Endothelial cell of umbilical vein (primary cell): ENCODE measurements around the gene IPO11. TPM values are rescaled to one million over a fixed set of nuclear protein-coding genes. Genes with fewer than 3 reads are reported as not detected.

Experiments
- BruUV-seq: library from RNA; stranded (reverse); fragments of 400-500 nt; replicated peaks from 2 replicates; lab custom pipeline; 2021; lab: Mats Ljungman, UMichigan
- CTCF ChIA-PET: fragments of 300-600, 350-600 bp; sonication (Branson Sonifier 250); formaldehyde crosslinking; loops from one replicate; lab custom pipeline; 2021; ENCODE audit warnings: antibody characterized with exemption, inconsistent platforms; lab: Charles Lee
- POLR2A ChIA-PET: fragments of 300-600, 350-600 bp; sonication (Branson Sonifier 250); formaldehyde crosslinking; loops from one replicate; lab custom pipeline; 2021; ENCODE audit warnings: antibody characterized with exemption, inconsistent platforms; lab: Charles Lee
- DNase-seq: peaks from one replicate; pipeline ENCODE4 v3.0.0-alpha.2; 2011; ENCODE audit warnings: low read depth, low spot score
- FAIRE-seq: peaks from 2 replicates; lab custom pipeline; 2011; peaks lifted over from hg19 to GRCh38; lab: Jason Lieb, UNC
- H2AFZ ChIP-seq: 2 replicates; pipeline ENCODE4 v1.6.0; 2012; ENCODE audit warnings: low read depth, low read length, control low read depth, inconsistent platforms
- H3K27ac ChIP-seq: 2 replicates; pipeline ENCODE4 v1.5.1; 2011; ENCODE audit warnings: low read depth, mild to moderate bottlenecking, control low read depth, low read length, moderate library complexity; ENCODE audit not compliant: insufficient read depth
- H3K27me3 ChIP-seq, 2 experiments: 2 replicates each; pipeline versions ENCODE4 v1.6.0 to v1.6.1; 2011; ENCODE audit warnings: low read length in 2 of 2, mixed read lengths in 1 of 2; ENCODE audit not compliant: control insufficient read depth in 2 of 2, insufficient read depth in 2 of 2
- H3K36me3 ChIP-seq, 2 experiments: 2 replicates in 1 of 2; 3 replicates in 1 of 2; pipeline ENCODE4 v1.5.1; 2011; ENCODE audit warnings: low read length in 2 of 2, mild to moderate bottlenecking in 1 of 2, moderate library complexity in 1 of 2; ENCODE audit not compliant: control insufficient read depth in 2 of 2, insufficient read depth in 2 of 2; ENCODE audit errors: extremely low read depth in 1 of 2
- H3K4me1 ChIP-seq: 3 replicates; pipeline ENCODE4 v1.5.1; 2011; ENCODE audit warnings: mild to moderate bottlenecking, low read length; ENCODE audit not compliant: control insufficient read depth, insufficient read depth; ENCODE audit errors: extremely low read depth
- H3K4me2 ChIP-seq: 2 replicates; pipeline ENCODE4 v1.6.1; 2011; ENCODE audit warnings: low read length, control low read depth, mixed read lengths; ENCODE audit not compliant: insufficient read depth
- H3K4me3 ChIP-seq, 3 experiments: fragments of 200-600 bp in 1 of 3; sonication (generic), shearing (Covaris generic) in 1 of 3; replicated peaks in 1 of 3; 2 replicates each; pipeline ENCODE4 v1.5.1; 2011 to 2016; ENCODE audit warnings: control low read depth in 3 of 3, low read length in 3 of 3, mild to moderate bottlenecking in 2 of 3, inconsistent platforms in 1 of 3, low read depth in 1 of 3, moderate library complexity in 1 of 3; ENCODE audit not compliant: insufficient read depth in 1 of 3
- H3K79me2 ChIP-seq: 2 replicates; pipeline ENCODE4 v1.6.0; 2012; ENCODE audit warnings: low read length, inconsistent platforms; ENCODE audit not compliant: control insufficient read depth, insufficient read depth
- H3K9ac ChIP-seq: replicated peaks from 2 replicates; pipeline ENCODE3; 2011; ENCODE audit warnings: low read length, control low read depth; ENCODE audit not compliant: insufficient read depth; ENCODE audit errors: extremely low read depth
- H3K9me1 ChIP-seq: replicated peaks from 3 replicates; pipeline ENCODE4 v1.6.0; 2011; ENCODE audit warnings: mild to moderate bottlenecking, low read length; ENCODE audit not compliant: control insufficient read depth, insufficient read depth; ENCODE audit errors: extremely low read depth
- H3K9me3 ChIP-seq: replicated peaks from 2 replicates; pipeline ENCODE4 v1.5.1; 2012; ENCODE audit warnings: low read length, inconsistent platforms; ENCODE audit not compliant: control insufficient read depth, insufficient read depth
- H4K20me1 ChIP-seq: replicated peaks from 2 replicates; pipeline ENCODE3; 2011; ENCODE audit warnings: mild to moderate bottlenecking, low read length; ENCODE audit not compliant: control insufficient read depth, insufficient read depth; ENCODE audit errors: extremely low read depth
- CTCF ChIP-seq, 2 donors: IDR thresholded peaks; 1 replicate in 1 of 2; 2 replicates in 1 of 2; pipeline ENCODE4 v1.5.1; 2011; ENCODE audit warnings: low read length in 2 of 2, mild to moderate bottlenecking in 2 of 2, moderate library complexity in 2 of 2, control low read depth in 1 of 2, inconsistent platforms in 1 of 2, low read depth in 1 of 2; ENCODE audit not compliant: insufficient read depth in 1 of 2; ENCODE audit errors: extremely low read depth in 1 of 2
- EZH2 ChIP-seq: IDR thresholded peaks from 2 replicates; pipeline ENCODE4 v1.6.1; 2012; ENCODE audit warnings: borderline replicate concordance, low read depth, mild to moderate bottlenecking, moderate library complexity, low read length, inconsistent platforms; ENCODE audit not compliant: severe bottlenecking
- FOS ChIP-seq: IDR thresholded peaks from 2 replicates; pipeline ENCODE4 v1.6.1; 2011; ENCODE audit warnings: mild to moderate bottlenecking, low read length, moderate library complexity, borderline replicate concordance; ENCODE audit not compliant: insufficient read depth
- GATA2 ChIP-seq: IDR thresholded peaks from 2 replicates; pipeline ENCODE4 v1.7.0; 2011; ENCODE audit warnings: low read depth, mild to moderate bottlenecking, moderate library complexity, mixed read lengths, low read length; ENCODE audit not compliant: insufficient read length, insufficient read depth
- JUN ChIP-seq: IDR thresholded peaks from 2 replicates; pipeline ENCODE4 v1.6.1; 2011; ENCODE audit warnings: borderline replicate concordance, low read depth; ENCODE audit not compliant: insufficient read length, insufficient read depth
- MYC ChIP-seq: IDR thresholded peaks from one replicate; pipeline ENCODE4 v1.6.1; 2011; ENCODE audit warnings: mild to moderate bottlenecking, low read depth, low read length
- POLR2A ChIP-seq: IDR thresholded peaks from 2 replicates; pipeline ENCODE4 v1.6.1; 2012; ENCODE audit warnings: low read depth, mild to moderate bottlenecking, control low read depth, low read length
- POLR2AphosphoS5 ChIP-seq: IDR thresholded peaks from 2 replicates; pipeline ENCODE4 v1.6.1; 2012; ENCODE audit warnings: low read depth, mild to moderate bottlenecking, control low read depth, low read length, moderate library complexity; ENCODE audit not compliant: insufficient read depth
- dilution Hi-C: fragments of 300-500 bp; cut with MboI; formaldehyde crosslinking; loops from one replicate; pipeline ENCODE4 v1.15.0; 2019; ENCODE audit warnings: low sequenced_read_pairs; ENCODE audit not compliant: extremely low pct_ligation_motif_present
- intact Hi-C: fragments of 100-400 bp; cut with micrococcal nuclease; formaldehyde crosslinking; loops from one replicate; pipeline ENCODE4 v1.10.0; 2022
- polyA plus RNA-seq, 4 experiments: library from polyadenylated mRNA; depleted of rRNA in 3 of 4; stranded (reverse) in 3 of 4; unstranded in 1 of 4; fragments of >200 nt; gene quantifications; 2 replicates each; pipeline versions ENCODE4 v1.2.1 to v1.2.3, GENCODE V29; 2011 to 2012; ENCODE audit warnings: missing spikeins in 1 of 4
- total RNA-seq: library from RNA; stranded (reverse); gene quantifications from 2 replicates; pipeline ENCODE4 v1.2.3, GENCODE V29; 2021
- TF ChIP-seq, protein P1 (sequence below): IDR thresholded peaks from 2 replicates; pipeline ENCODE4 v1.6.1; 2011; ENCODE audit not compliant: insufficient read depth, insufficient read length

IPO11 gene
- total and polyA plus RNA-seq, 2 donors (not counting 3 experiments of a cell fraction or from before 2014, with no cell fraction given) = 38.5 to 80.9 TPM

- dilution Hi-C loops = no loop called here
- no peak for FAIRE-seq
- Histone ChIP-seq H3K9me3 (no peaks in the 10 kb centered on the region), H3K4me3 (no peak overlapping the region), H3K4me2 (no peak overlapping the region), H2AFZ (no peak overlapping the region), H3K9me1 (no peaks in the 10 kb centered on the region), H3K36me3 (no peaks in the 10 kb centered on the region), H3K27me3 (no peaks in the 10 kb centered on the region), H3K27ac (no peak overlapping the region), H3K4me1 (no peaks in the 10 kb centered on the region), H4K20me1 (no peaks in the 10 kb centered on the region), H3K79me2 (peaks cover 76% of the 10 kb centered on the region), H3K9ac (no peak overlapping the region)
- TF ChIP-seq, protein P1, sequence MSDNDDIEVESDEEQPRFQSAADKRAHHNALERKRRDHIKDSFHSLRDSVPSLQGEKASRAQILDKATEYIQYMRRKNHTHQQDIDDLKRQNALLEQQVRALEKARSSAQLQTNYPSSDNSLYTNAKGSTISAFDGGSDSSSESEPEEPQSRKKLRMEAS = no peak
- TF ChIP-seq JUN (no peak), FOS (no peak), POLR2A (no peak), MYC (no peak), EZH2 (no peak), CTCF (IDR thresholded peaks at IDR 0.05; ENCODE audit: extremely low read depth in 1 of 2, insufficient read depth in 1 of 2, low read depth in 1 of 2, low read length in 2 of 2) (no peak), POLR2AphosphoS5 (no peak), GATA2 (no peak)
- ChIA-PET CTCF (interaction anchor here (1.5 to 4.1 kb wide), 2 partner anchors 11 to 28 kb away, joined by 8 to 17 read pairs; no protein-coding TSS in a partner anchor), POLR2A (no interaction called here)
- intact Hi-C loops = no loop called here
- BruUV-seq = no TSS peak
- DNase-seq = no peak
Observed at GRCh38 chr5:62431735-62432620, 19.4 kb downstream of the IPO11 start.
